SHP77 treated with DMSO at 0.1 percent for 48 hours (cell line): ENCODE data around the gene C1orf21.
A peak's percentile ranks its signal among the peaks of the same experiment; 100 is the strongest.
"Not testable (repeated sequence)": the region's sequence is repeated elsewhere in the genome, so short reads cannot be mapped to it uniquely, and the experiment has no call there.

Source experiments
- DNase-seq: peaks from one replicate; lab custom pipeline; 2025; lab: John Stamatoyannopoulos, UW

The C1orf21 gene

GRCh38 chr1:184386312-184387068, at the start of gene C1orf21:
Gene C1orf21 (plus strand): TSS chr1:184387029. CDS start chr1:184477510, 90,481 bp downstream.
- DNase-seq, result peak; percentile 68

GRCh38 chr1:184337865-184338264, 49.0 kb upstream of the C1orf21 start:
- DNase-seq, result not testable (repeated sequence)

DNA sequence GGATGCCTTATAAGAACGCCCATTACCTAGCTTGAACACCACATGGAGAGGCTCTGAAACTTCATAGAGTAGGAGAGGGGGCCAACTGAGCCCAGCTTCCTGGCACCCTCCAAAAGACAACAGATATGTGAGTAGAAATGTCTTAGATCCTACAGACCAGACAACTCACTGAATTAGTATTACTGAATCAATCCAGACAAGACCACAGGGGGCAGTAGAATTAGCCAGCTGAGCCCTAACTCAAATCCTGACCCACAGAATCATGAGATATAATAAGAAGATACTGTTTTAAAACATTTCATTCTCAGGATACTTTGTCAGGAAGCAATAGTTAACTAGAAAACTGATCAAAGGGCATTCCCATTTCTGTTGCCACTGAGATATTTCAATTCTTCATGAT, 45.8 kb upstream of the C1orf21 start:
- DNase-seq, result no peak

GRCh38 chr1:184350573-184350972, 36.3 kb upstream of the C1orf21 start:
- DNase-seq, result no peak

DNA sequence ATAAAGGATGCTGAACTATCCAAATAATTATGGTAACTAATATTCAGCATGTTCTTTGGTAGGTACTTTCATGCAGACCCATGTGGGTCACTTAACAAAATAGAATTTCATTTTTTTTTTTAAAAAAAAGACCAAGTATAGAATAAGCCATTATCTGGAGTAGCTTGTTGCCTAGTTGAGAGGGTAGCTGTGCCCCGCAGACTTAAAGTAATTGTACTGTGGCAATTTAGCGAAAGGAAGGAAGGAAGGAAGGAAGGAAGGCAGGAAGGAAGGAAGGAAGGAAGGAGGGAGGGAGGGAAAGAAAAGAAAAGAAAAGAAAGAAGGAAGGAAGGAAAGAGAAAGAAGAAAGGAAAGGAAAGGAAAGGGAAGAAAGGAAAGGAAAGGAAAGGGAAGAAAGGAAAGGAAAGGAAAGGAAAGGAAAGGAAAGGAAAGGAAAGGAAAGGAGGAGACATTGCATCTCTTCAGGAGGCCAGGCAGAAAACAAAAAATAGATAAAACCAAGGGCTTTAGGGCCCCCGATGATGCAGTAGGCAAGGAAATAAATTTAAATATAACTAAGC, 35.3 kb upstream of the C1orf21 start:
- DNase-seq, result no peak

DNA sequence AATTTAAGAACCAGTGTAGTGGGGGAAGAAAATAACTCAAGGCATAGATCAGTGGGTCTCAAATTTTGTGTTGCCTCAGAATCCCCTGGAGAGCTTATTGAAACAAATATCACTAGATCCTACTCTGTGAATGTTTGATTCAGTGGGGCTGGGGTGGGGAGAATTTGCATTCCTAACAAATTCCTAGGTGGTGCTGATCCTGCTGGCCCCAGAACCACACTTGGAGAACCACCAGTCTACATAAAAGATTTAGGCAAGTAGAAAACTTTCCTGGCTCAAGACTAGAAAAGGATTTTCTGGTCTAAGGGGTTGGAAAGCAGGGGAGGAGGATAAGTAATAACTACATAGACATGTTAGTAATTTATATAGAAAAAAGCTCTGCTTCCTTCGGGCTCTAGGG, 34.1 kb upstream of the C1orf21 start:
- no peak for DNase-seq

GRCh38 chr1:184354719-184355118, 32.1 kb upstream of the C1orf21 start:
- no peak for DNase-seq

DNA sequence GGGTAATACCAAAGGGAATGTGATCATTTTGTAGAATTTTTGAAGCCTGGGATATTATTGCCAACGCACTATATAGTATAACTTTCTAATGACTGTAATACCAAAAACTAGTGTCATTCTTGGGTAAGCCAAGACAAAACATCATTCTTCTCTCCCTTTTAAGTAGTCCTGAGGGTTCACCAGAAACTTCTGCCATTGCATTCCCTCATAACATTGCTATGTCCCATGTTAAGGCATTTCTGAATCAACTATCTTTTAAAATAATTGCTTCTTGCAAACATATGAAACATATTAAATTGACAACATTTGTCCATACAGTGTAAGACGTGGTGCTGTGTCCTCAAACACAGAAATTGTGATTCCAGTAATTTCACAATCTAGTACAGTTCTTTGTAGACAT, 29.9 kb upstream of the C1orf21 start:
- no peak for DNase-seq

GRCh38 chr1:184358256-184358655, 28.6 kb upstream of the C1orf21 start:
- DNase-seq, result no peak

DNA sequence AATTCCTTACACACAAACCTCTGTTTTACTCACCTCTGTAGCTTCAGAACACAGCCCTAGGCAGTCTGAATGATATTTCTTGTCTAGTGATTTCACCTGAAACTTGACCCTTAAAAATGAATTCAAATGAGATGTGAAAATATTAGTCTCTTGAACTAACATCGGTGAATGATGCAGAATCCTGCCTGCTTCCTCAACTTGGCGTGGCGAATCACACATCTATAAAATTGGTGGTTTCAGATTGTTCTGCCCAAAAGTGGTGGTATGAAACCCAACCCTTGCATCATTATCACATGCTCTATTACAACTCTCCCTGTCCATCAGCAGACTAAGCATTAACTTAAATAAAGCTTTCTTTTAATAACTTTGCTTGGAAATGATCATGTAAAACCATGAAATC, 26.9 kb upstream of the C1orf21 start:
- no peak for DNase-seq

GRCh38 chr1:184362876-184363275, 24.0 kb upstream of the C1orf21 start:
- no peak for DNase-seq

DNA sequence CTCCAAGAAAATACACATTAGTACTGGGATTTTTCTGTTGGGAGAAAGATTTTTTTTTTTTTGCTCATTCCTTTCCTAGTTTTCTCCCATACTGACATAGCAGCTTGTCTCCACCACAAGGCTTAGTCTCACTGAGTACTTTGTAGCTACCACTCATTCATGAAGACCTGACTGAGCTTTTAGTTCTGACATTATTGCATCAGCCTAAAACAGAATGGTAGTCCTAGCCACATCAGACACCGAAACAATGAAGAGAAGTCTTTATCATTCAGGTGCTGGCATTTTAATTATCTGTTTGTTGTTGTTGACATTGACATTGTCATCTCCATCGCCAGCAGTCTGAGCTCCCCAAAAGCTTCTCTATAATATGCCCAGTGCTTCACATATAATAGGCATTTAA, 21.1 kb upstream of the C1orf21 start:
- DNase-seq, result no peak

DNA sequence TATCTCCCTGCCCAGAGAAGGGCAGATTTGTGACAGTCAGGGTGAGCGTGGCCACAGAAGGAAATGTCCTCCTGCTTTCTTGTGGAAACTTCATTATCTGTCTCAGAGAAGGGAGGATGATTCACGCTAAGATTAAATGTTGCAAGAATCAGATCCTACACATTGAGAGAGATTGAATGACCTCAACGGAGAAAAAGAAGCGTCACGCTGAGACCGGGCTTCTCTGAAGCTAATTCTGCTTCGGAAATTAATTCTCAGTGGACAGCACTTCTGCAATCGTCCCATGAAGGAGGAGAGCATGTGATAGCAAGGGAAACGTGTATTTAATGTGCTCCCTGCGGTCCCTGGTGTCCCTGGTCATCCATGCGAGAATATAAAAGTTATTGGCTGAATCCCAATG, 19.8 kb upstream of the C1orf21 start:
- DNase-seq, result no peak

DNA sequence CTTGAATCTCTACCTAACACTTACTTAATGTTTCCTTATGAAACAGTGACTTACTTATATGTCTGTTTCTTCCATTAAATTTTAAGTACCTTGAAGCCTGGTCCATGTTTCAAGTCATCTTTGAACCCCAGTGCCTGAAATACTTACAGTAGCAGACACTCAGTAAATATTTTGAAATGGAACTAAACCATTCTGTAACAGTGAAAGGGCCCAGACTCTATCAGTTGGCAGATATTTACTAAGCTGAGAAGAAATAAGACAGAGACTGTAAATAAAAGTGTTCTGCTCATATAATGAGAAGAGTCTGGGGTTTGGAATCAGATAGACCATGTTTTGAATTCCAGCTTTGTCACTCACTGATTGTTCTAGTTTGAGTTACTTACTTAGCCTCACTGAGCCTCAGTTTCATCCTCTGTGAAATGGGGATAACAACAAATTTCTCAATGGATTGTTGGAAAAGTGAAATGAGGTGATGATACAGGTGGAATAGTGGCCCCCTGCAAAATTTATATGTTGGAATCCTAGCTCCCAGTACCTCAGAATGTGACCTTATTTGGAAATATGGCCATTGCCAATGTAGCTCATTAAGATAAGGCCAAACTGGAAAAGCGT, 19.3 kb upstream of the C1orf21 start:
- no peak for DNase-seq

- DNase-seq, result no peak
Observed at GRCh38 chr1:184368354-184368753, 18.5 kb upstream of the C1orf21 start.

- DNase-seq, result no peak
Observed at GRCh38 chr1:184370850-184371249, 16.0 kb upstream of the C1orf21 start.

GRCh38 chr1:184373155-184373554, 13.7 kb upstream of the C1orf21 start:
- DNase-seq, result no peak

DNA sequence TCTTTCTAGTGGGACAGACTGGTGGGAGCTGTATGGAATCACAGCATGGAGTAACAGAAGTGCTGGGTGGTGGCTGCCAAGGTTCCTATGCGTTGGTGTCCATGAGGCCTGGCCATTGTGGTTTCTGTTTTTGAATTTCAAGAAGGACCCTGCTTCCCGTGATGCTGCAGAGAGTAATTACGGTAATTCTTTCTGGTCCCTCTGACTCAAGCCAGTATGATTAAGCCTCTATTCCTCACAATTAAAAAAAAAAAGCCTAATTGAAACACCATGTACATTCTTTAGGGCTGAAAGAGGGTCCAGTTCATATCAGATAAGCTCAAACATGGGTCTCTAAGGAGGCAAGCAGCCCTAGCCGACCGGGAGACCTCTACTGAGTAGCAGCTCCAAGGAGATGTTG, 10.5 kb upstream of the C1orf21 start:
- no peak for DNase-seq

DNA sequence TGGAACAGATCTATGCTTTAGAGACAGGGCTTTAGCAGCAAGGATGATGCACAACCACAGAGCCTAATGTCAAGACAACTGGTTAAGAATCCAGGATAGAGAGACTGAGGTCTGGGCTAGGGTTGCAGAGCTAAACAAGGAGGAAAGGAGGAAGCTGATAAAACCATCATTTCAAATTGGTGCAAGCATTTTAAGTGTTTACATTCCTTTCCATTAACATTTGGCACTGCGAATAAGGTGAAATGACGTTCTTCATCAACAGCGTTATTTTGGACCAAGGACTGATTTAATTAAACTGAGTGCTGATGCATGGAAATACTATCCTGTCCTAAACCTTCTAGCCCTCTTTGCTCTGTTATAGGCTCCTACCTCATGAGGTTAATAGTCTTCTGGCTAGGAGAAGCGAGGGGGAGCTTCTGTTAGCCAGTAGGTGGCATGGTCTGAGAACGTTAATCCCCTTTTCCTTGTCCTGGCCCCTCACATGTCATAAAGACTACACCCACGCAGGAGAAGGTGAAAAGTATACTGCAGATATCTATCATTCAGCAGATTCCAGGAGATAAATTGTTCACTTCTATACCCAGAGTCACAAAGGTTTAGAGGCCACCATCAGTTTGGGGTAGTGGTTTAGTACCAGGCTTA, 7.6 kb upstream of the C1orf21 start:
- DNase-seq, result no peak

GRCh38 chr1:184380468-184380867, 6.4 kb upstream of the C1orf21 start:
- no peak for DNase-seq

DNA sequence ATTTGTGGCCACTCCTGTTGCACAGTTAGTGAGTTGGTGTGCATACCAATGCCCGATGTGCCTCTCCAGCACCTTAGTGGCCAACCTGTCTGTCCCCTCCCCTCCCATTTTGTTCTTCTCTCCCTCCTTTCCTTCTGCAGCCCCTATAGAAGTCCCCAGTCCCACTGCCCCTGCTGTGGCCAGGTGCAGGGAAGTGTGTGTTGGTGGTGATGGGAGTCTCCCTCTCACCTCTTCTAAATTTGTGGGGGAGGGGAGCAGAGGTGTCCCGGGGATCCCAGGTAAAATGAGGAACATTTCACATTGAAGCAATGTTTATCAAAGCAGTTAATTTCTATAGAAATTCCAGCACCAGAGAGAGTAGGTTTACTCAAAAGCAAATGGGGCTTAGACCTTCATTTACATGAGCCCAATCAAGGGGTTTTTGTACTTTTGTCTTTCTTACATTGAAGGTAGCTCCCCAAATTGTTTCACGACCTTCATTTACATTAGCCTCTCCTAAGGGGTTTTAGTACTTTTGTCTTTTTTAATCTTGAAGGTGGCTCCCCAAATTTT, 3.0 kb upstream of the C1orf21 start:
- DNase-seq, result no peak

DNA sequence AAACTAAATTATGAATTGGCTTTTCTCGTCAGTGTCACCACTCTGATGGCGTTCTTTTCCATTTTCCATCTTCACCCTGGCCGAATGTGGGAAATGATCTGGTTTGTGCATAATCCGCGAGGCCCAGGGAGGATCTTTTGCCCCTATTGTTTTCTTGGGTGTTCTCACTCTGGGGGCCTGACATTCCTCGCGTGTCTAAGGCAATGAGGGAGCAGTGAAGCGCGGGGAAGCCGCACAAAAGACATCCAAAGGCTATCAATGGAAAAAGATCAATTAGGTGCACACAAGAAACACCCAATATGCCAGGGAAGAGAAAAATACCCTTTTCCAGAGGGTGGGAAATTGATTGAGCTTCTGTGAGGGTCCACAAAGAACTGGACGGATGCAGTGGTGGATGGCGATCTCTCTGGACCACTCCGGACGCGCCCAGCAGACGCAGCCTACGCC, 941 bp upstream of the C1orf21 start:
- no peak for DNase-seq

DNA sequence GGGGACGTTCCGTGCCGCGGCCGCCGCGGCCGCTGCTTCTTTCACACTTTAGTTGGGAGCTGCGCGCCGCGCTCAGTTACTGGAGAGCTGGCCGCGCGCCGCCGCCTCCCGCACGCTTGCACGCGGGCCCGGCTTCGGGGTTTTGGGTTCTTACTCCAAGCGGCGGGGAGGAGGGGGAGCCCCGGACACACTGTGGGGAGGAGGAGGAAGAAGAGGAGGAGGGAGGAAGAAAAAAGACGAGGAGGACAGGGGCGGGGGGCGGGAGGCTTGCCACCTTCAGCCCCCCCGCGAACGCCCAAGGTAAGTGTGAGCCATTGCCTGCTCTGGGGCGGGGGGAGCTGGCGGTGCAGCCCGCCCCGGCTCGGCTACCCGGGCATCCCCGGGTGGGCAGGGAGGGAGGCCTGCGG, 243 bp downstream of the C1orf21 start:
- DNase-seq, result no peak
